ENCODE data around the gene CLDN22. TPM values are rescaled to one million over a fixed set of nuclear protein-coding genes. Genes with fewer than 3 reads are reported as not detected.

CLDN22 gene
- total and polyA plus RNA-seq, 2 of the 8 experiments (the other 6 are each of a cell fraction or from before 2014, with no cell fraction given) = not detected

GRCh38 chr4:183329954-183330742 is 10.1 kb upstream of the CLDN22 start (continued):
- no peak for TF ChIP-seq SIX5 (IDR thresholded peaks at IDR 0.05; ENCODE audit: low read depth, low read length)

All from H1 (cell line).